ENCODE results near the gene AKT1S1.

The AKT1S1 gene

DNA sequence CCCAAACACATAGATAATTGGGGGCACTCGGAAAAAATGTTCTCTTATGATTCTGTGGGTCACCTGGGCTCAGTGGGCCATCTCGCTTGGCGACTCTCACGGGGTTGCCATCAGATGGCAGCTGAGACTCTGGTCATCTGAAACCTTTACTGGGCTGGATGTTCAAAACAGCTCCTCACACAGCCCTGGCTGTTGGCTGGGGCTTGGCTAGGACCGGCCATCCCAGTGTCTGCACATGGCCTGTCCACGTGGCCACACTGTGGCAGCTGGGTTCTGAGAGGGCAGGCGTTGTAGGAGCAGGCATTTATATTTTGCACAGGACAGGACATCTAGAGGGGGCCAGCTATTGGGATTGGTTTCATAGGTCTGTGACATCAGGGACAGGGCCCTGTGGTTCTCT is 43.6 kb downstream of the AKT1S1 start:
- no peak for DNase-seq

DNA sequence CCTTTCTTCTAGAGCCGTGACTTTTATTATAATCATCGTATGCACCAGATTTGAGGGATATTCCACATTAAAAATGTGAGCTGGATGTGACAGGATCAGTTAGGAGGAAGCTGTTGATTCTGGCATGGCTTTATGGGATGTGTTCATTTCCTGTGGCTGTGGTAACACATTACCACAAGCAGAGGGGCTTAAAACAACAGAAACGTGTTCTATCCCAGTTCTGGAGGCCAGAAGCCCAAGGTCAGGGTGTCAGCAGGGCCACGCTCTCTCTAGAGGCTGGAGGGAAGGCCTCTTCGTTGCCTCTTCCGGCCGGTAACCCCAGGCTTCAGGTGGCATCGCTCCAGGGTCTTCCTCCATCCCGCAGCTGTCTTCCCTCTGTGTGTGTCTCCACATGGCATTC is 44.6 kb downstream of the AKT1S1 start:
- DNase-seq, result no peak

DNA sequence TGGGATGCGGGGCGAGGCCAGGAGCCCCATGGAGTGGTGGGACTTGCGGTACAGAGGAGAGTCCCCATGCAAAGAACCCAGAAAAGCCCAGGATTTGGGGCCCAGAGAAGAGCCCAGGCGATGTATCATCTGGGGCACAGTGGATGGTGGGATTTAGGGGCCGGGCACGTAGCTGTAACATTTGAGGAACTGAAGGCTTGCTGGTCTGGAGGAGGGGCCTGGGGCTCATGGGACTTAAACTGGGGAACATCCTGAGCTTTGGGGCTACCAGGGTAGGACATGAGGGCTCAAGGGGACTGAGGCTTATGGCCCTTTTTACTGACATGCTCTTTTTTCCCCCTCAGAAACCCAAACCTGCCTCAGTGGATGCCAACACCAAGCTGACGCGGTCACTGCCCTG is 45.6 kb downstream of the AKT1S1 start:
- DNase-seq, result no peak

GRCh38 chr19:49830766-49831165 is 46.4 kb downstream of the AKT1S1 start:
- DNase-seq, result no peak

- no peak for DNase-seq
Observed at GRCh38 chr19:49829721-49830120, 47.4 kb downstream of the AKT1S1 start.

DNA sequence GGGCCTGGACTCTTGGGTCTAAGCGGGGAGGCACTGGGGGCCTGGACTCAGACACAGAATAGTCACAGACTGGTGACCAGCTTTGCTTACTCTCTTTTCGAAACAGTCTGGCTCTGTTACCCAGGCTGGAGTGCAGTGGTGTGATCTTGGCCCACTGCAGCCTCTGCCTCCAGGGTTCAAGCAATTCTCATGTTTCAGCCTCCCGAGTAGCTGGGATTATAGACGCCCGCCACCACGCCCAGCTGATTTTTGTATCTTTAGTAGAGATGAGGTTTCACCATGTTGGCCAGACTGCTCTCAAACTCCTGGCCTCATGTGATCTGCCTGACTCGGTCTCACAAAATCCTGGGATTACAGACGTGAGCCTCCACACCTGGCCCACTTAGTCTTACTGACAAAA is 48.0 kb downstream of the AKT1S1 start:
- no peak for DNase-seq

GRCh38 chr19:49827034-49827433 is 50.1 kb downstream of the AKT1S1 start:
- no peak for DNase-seq

DNA sequence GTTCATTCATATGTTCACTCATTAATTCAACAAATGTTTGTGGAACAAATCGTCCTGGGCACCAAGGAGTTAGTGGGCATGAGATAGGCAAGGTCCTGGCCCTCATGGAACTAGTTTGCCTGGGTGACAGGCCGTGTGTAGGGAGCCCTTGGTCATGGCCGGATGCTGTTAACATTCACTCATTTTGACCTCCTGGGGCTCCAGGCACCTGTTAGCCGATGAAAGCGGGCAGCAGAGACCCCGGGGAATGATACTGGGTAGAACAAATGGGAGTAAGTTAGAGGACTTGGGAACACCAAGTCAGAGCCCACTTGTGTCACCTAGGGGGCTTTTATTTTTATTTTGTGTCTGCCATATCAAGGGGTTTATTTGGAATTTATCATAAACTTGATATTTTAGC is 52.5 kb downstream of the AKT1S1 start:
- DNase-seq, result no peak

DNA sequence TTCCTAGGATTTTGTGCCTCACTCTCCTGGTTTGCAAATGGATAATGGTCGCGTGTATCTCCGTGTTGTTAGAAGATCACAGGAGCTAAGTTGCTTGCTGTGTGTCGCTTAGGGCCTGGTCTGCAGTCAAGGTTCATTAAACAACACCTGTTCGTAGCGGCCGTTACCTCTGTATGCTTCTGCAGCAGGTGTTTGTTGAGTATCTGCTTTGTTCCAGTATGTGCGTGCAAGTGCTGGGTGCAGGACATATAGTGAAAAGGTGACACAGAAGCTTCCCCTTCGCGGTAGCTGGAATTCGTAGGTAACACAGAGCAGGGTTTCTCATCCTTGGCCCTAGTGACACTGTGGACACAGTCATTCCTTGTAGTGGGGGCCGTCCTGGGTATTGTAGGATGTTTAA is 53.7 kb downstream of the AKT1S1 start:
- peak; percentile 89 for DNase-seq

DNA sequence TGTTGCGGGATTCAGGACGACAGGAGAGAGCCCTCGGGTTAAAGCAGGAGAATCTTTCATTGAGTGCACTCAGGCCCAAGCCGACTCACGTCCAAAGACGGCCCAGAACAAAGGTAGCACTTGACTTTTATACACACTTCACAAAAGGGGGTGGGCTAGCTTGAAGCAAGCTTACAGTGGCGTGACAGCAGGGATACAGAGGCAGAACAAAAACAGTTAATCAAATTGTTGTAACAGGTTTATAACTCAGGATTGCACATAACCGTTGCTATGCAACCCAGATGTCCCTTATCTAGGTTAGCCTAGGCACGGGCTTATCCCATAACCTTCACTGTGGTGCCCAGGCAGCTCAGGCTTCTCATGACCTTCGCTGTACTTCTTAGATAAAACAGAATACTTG is 57.0 kb downstream of the AKT1S1 start:
- peak; percentile 84 for DNase-seq

DNA sequence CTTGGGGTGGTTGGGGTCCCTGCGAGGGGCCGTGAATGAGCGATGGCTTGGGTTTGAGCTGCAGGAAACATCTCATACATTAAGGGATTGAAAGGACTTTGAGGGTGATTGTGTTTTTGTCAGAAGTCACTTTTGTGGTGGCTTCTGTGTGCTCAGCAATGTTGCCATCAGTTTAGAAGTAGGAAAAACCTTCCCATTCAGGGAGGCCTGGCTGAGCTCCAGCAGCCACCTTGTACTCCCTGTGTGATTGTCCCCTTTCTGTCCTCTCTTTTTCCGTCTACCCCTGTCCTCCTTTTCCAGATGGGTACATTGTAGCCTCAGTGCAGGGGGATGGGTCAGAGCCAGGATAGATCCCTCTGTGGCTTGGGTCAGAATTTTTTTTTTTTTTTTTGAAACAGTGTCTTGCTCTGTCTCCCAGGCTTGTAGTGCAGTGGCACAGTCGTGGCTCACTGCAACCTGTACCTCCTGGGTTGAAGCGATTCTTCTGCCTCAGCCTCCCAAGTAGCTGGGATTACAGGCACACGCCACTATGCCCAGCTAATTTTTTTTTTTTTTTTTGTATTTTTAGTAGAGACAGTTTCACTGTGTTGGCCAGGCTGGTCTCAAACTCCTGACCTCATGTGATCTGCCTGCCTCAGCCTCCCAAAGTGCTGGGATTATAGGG is 57.6 kb downstream of the AKT1S1 start:
- peak; percentile 13 for DNase-seq

Measured in DMS79 treated with DMSO at 0.1 percent for 48 hours (cell line).